Osteoblast (primary cell): ENCODE measurements around the gene TMEM272. TPM values are rescaled to one million over a fixed set of nuclear protein-coding genes. Genes with fewer than 3 reads are reported as not detected.

Experiments used
- DNase-seq: peaks from one replicate; pipeline ENCODE4 v3.0.0; 2011; ENCODE audit warnings: low spot score, mixed read lengths; ENCODE audit not compliant: insufficient read length; ENCODE audit errors: missing footprints
- H2AFZ ChIP-seq: 2 replicates; pipeline ENCODE4 v1.6.0; 2011; ENCODE audit warnings: mild to moderate bottlenecking, low read length
- H3K27ac ChIP-seq: 2 replicates; pipeline ENCODE4 v1.5.1; 2011; ENCODE audit warnings: mild to moderate bottlenecking, low read depth, low read length, moderate library complexity
- H3K27me3 ChIP-seq: 2 replicates; pipeline ENCODE4 v1.6.0; 2012; ENCODE audit warnings: mild to moderate bottlenecking, control low read depth, inconsistent platforms, low read length, moderate library complexity; ENCODE audit not compliant: insufficient read depth
- H3K36me3 ChIP-seq: 2 replicates; pipeline ENCODE4 v1.5.1; 2011; ENCODE audit warnings: mild to moderate bottlenecking, low read length, control low read depth, moderate library complexity; ENCODE audit not compliant: insufficient read depth
- H3K4me1 ChIP-seq: 2 replicates; pipeline ENCODE4 v1.5.1; 2011; ENCODE audit warnings: mild to moderate bottlenecking, low read length, control low read depth, moderate library complexity; ENCODE audit not compliant: insufficient read depth
- H3K4me2 ChIP-seq: 2 replicates; pipeline ENCODE4 v1.6.0; 2011; ENCODE audit warnings: mild to moderate bottlenecking, low read length; ENCODE audit not compliant: insufficient read depth
- H3K4me3 ChIP-seq: fragments of 200-600 bp; sonication (generic); 3 replicates; pipeline ENCODE4 v1.5.1; 2012; ENCODE audit warnings: mild to moderate bottlenecking, low read length, inconsistent platforms; ENCODE audit not compliant: insufficient read depth
- H3K79me2 ChIP-seq: 2 replicates; pipeline ENCODE4 v1.6.0; 2012; ENCODE audit warnings: mild to moderate bottlenecking, low read length, control low read depth, inconsistent platforms; ENCODE audit not compliant: insufficient read depth
- H3K9me3 ChIP-seq: 2 replicates; pipeline ENCODE4 v1.5.1; 2011; ENCODE audit warnings: low read depth, low read length, control low read depth
- H4K20me1 ChIP-seq: 2 replicates; pipeline ENCODE4 v1.6.0; 2012; ENCODE audit warnings: mild to moderate bottlenecking, low read length, control low read depth; ENCODE audit not compliant: insufficient read depth
- CTCF ChIP-seq: IDR thresholded peaks from 2 replicates; pipeline ENCODE4 v1.5.1; 2011; ENCODE audit warnings: mild to moderate bottlenecking, low read depth, low read length, moderate library complexity; ENCODE audit errors: extremely low read depth
- total RNA-seq: library from RNA; depleted of rRNA; stranded (reverse); fragments of >200 nt; gene quantifications from 2 replicates; pipeline ENCODE4 v1.2.3, GENCODE V29; 2012

Gene TMEM272
- total RNA-seq, 1 donor: not detected

- H3K4me2 ChIP-seq: no peak overlapping the region
- H3K4me3 ChIP-seq: no peak overlapping the region
- H3K79me2 ChIP-seq: no peaks in the 10 kb centered on the region
- no peaks in the 10 kb centered on the region for H3K9me3 ChIP-seq
- TF ChIP-seq CTCF: no peak
- no peaks in the 10 kb centered on the region for H3K27me3 ChIP-seq
- DNase-seq: peak; percentile 72
- no peaks in the 10 kb centered on the region for H4K20me1 ChIP-seq
- no peak overlapping the region for H2AFZ ChIP-seq
- H3K36me3 ChIP-seq: peaks cover 17% of the 10 kb centered on the region
- H3K27ac ChIP-seq: no peak overlapping the region
- peaks cover 14% of the 10 kb centered on the region for H3K4me1 ChIP-seq
Observed at GRCh38 chr13:51768378-51768921, 76.5 kb downstream of the TMEM272 start.

GRCh38 chr13:51767100-51767499, 77.9 kb downstream of the TMEM272 start:
- Histone ChIP-seq H3K4me2 (no peak overlapping the region), H3K36me3 (peaks cover 28% of the 10 kb centered on the region), H3K4me1 (peaks cover 14% of the 10 kb centered on the region), H4K20me1 (no peaks in the 10 kb centered on the region), H3K4me3 (no peak overlapping the region), H3K79me2 (no peaks in the 10 kb centered on the region), H2AFZ (no peak overlapping the region), H3K27me3 (no peaks in the 10 kb centered on the region), H3K9me3 (no peaks in the 10 kb centered on the region), H3K27ac (no peak overlapping the region)
- DNase-seq: no peak
- TF ChIP-seq CTCF: no peak

GRCh38 chr13:51765142-51765515, 79.8 kb downstream of the TMEM272 start:
- Histone ChIP-seq H3K9me3 (no peaks in the 10 kb centered on the region), H2AFZ (no peak overlapping the region), H3K79me2 (no peaks in the 10 kb centered on the region), H3K27me3 (no peaks in the 10 kb centered on the region), H3K36me3 (peaks cover 43% of the 10 kb centered on the region), H3K4me1 (peaks cover 14% of the 10 kb centered on the region), H3K4me2 (peak overlapping the region; percentile 53), H3K4me3 (peak overlapping the region; percentile 18), H3K27ac (peak overlapping the region; percentile 76), H4K20me1 (no peaks in the 10 kb centered on the region)
- no peak for TF ChIP-seq CTCF
- no peak for DNase-seq

- H3K36me3 ChIP-seq: peaks cover 48% of the 10 kb centered on the region
- peak overlapping the region; percentile 76 for H3K27ac ChIP-seq
- peak overlapping the region; percentile 18 for H3K4me3 ChIP-seq
- no peaks in the 10 kb centered on the region for H3K79me2 ChIP-seq
- H3K27me3 ChIP-seq: no peaks in the 10 kb centered on the region
- DNase-seq: peak; percentile 96
- TF ChIP-seq CTCF: no peak
- no peaks in the 10 kb centered on the region for H4K20me1 ChIP-seq
- H3K9me3 ChIP-seq: no peaks in the 10 kb centered on the region
- H3K4me1 ChIP-seq: peaks cover 14% of the 10 kb centered on the region
- H3K4me2 ChIP-seq: peak overlapping the region; percentile 53
- peak overlapping the region; percentile 33 for H2AFZ ChIP-seq
Observed at GRCh38 chr13:51764184-51765141, 80.5 kb downstream of the TMEM272 start.
